ENCODE data around the gene NID1.

GRCh38 chr1:236044341-236044740 lies 20.5 kb downstream of the NID1 start:
- TF ChIP-seq CTCF (IDR thresholded peaks at IDR 0.05) (no peak), POLR2A (IDR thresholded peaks at IDR 0.05) (no peak)

Measured in thyroid gland (tissue), 4 donors.